ENCODE measurements around the gene PDE4D.
"Not testable (repeated sequence)": the region's sequence is repeated elsewhere in the genome, so short reads cannot be mapped to it uniquely, and the experiment has no call there.

DNA sequence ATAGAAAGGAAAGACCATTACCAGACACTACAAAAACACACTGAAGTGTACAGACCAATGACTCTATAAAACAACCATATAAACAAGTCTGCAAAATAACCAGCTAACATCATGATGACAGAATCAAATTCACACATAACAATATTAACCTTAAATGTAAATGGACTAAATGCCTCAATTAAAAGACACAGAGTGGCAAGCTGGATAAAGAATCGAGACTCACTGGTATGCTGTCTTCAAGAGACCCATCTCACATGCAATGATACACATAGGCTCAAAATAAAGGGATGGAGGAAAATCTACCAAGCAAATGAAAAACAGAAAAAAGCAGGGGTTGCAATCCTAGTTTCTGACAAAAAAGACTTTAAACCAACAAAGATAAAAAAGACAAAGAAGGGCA lies 519.5 kb downstream of the PDE4D start:
- TF ChIP-seq, protein P1, sequence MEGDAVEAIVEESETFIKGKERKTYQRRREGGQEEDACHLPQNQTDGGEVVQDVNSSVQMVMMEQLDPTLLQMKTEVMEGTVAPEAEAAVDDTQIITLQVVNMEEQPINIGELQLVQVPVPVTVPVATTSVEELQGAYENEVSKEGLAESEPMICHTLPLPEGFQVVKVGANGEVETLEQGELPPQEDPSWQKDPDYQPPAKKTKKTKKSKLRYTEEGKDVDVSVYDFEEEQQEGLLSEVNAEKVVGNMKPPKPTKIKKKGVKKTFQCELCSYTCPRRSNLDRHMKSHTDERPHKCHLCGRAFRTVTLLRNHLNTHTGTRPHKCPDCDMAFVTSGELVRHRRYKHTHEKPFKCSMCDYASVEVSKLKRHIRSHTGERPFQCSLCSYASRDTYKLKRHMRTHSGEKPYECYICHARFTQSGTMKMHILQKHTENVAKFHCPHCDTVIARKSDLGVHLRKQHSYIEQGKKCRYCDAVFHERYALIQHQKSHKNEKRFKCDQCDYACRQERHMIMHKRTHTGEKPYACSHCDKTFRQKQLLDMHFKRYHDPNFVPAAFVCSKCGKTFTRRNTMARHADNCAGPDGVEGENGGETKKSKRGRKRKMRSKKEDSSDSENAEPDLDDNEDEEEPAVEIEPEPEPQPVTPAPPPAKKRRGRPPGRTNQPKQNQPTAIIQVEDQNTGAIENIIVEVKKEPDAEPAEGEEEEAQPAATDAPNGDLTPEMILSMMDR (conservative IDR thresholded peaks at IDR 0.05; ENCODE audit: low read depth, low read length), result not testable (repeated sequence)
- not testable (repeated sequence) for TF ChIP-seq EZH2 (IDR thresholded peaks at IDR 0.05; ENCODE audit: borderline replicate concordance, low read depth, low read length, poor library complexity, severe bottlenecking)
